ENCODE measurements around the gene PMF1. TPM values are rescaled to one million over a fixed set of nuclear protein-coding genes. Genes with fewer than 3 reads are reported as not detected.

The PMF1 gene
- total RNA-seq, 1 donor from 2014 or later: 64.8 TPM

- intact Hi-C loops (cut with DNase I): no loop called here
- ATAC-seq (ENCODE audit: poor library complexity): no peak
- no peak for DNase-seq
Observed at GRCh38 chr1:156283521-156283920, 70.7 kb downstream of the PMF1 start.

GRCh38 chr1:156284112-156284511 lies 71.3 kb downstream of the PMF1 start, which contains the start of gene TMEM79:
TMEM79 (plus strand) TSS chr1:156284325; CDS start chr1:156285227, 902 bp downstream.
- DNase-seq (no peak), ATAC-seq (ENCODE audit: poor library complexity) (no peak)
- intact Hi-C loops (cut with DNase I): no loop called here

DNA sequence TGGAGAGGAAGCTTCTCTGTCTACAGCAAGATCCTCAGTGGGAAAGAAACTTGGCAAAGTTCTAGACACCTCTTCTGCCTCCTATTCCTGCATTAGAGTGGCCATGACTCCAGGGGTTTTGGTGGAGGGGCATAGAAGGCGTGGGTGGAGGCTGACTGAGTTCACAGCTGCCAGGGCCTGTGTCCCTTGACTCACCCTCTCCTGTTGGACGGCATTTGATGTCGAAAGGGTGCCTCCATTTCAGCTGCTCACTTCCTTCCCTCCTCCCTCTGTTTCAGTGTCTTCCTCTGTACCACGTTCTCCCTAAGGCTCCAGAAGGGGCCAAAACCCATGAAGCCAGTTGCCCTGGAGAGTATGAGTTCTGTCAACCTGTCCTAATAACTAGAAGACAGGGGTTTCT lies 72.0 kb downstream of the PMF1 start:
- ATAC-seq (ENCODE audit: poor library complexity) (no peak), DNase-seq (peak; percentile 1)
- intact Hi-C loops (cut with DNase I): no loop called here

GRCh38 chr1:156285437-156285836 lies 72.6 kb downstream of the PMF1 start:
- no peak for DNase-seq
- ATAC-seq (ENCODE audit: poor library complexity): no peak
- intact Hi-C loops (cut with DNase I): no loop called here

- intact Hi-C loops (cut with DNase I): no loop called here
- no peak for DNase-seq
- no peak for ATAC-seq (ENCODE audit: poor library complexity)
Observed at GRCh38 chr1:156286061-156286460, 73.3 kb downstream of the PMF1 start.

Other genes starting within 250 kb of the PMF1 start
- 55.7 TPM for gene ARHGEF2, start 234.5 kb upstream of the PMF1 start, total RNA-seq
- 66.9 TPM for gene SSR2, start 192.1 kb upstream of the PMF1 start, total RNA-seq
- 30.4 TPM for gene UBQLN4, start 159.2 kb upstream of the PMF1 start, total RNA-seq
- 64.4 TPM for gene LAMTOR2, start 158.2 kb upstream of the PMF1 start, total RNA-seq
- not detected for gene RAB25, start 151.8 kb upstream of the PMF1 start, total RNA-seq
- 0.16 TPM for gene MEX3A, start 130.5 kb upstream of the PMF1 start, total RNA-seq
- gene LMNA, start 98.3 kb upstream of the PMF1 start, total RNA-seq: 270 TPM
- gene SEMA4A, start 59.4 kb upstream of the PMF1 start, total RNA-seq: 1.4 TPM
- gene SLC25A44, start 18.9 kb upstream of the PMF1 start, total RNA-seq: 15.8 TPM
- gene BGLAP, start 29.2 kb downstream of the PMF1 start, total RNA-seq: 0.83 TPM
- gene PAQR6, start 35.0 kb downstream of the PMF1 start, total RNA-seq: 0.51 TPM
- 82.4 TPM for gene SMG5, start 69.8 kb downstream of the PMF1 start, total RNA-seq
- 1.3 TPM for gene TMEM79, start 71.3 kb downstream of the PMF1 start, total RNA-seq
- gene GLMP, start 82.7 kb downstream of the PMF1 start, total RNA-seq: 14.1 TPM
- not detected for gene VHLL, start 86.3 kb downstream of the PMF1 start, total RNA-seq
- 128 TPM for gene CCT3, start 125.3 kb downstream of the PMF1 start, total RNA-seq
- gene TSACC, start 125.5 kb downstream of the PMF1 start, total RNA-seq: not detected
- not detected for gene RHBG, start 156.2 kb downstream of the PMF1 start, total RNA-seq